ENCODE data around the gene FCHSD2.
A peak's percentile ranks its signal among the peaks of the same experiment; 100 is the strongest.
"Not testable (repeated sequence)": the region's sequence is repeated elsewhere in the genome, so short reads cannot be mapped to it uniquely, and the experiment has no call there.

FCHSD2 gene

DNA sequence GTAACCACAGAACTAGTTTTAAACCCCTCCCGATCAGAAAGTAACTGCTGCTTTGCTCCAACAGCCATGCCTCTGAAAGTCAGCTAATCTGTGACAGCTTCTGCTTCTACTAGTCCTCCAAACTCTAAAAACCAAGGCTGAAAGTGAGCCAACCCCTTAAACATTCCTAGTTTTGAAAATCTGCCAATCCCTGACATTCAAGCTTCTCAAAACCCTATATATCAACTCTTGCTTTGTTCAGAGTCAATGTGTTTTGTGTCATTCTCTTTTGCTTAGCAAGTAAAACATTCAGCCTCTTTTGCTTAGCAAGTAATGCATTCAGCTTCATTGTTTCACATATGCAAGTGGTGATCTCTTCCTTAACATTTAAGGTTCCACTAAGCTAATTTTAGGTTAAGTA lies 271.0 kb downstream of the FCHSD2 start:
- DNase-seq (ENCODE audit: low read depth in 2 of 2), result peak; percentile 60 to 70

DNA sequence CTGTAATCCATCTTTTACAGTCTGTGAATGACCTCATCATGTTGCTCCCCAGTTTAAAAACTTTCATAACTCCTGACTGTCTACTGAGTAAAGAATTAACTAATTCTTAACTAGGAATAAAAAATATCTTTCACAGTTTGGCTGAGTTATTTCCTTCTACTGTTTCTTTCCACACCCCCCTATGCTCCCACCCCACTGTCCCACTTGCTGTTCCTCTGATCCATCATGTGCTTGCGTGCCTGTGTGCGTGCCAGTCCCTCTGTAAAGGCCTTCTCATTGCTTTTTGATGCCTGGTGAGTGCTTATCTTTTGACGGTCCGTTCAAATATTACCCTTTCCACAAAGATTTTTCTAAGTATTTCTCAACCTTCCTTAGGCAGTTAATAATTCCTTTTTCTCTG lies 272.3 kb downstream of the FCHSD2 start:
- DNase-seq (ENCODE audit: low read depth in 2 of 2), result no peak

DNA sequence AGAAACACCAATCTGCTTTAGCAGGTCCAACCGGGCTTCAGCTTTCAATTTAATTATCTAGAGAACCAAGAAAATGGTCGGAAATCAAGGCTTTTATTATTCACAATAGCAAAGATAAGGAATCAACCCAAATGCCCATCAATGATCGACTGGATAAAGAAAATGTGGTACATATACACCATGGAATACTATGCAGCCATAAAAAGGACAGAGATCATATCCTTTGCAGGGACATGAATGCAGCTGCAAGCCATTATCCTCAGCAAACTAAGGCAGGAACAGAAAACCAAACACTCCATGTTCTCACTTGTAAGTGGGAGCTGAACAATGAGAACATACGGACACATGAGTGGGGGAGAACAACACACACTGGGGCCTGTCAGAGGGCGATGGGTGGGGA lies 274.1 kb downstream of the FCHSD2 start:
- DNase-seq (ENCODE audit: low read depth in 2 of 2), result no peak

DNA sequence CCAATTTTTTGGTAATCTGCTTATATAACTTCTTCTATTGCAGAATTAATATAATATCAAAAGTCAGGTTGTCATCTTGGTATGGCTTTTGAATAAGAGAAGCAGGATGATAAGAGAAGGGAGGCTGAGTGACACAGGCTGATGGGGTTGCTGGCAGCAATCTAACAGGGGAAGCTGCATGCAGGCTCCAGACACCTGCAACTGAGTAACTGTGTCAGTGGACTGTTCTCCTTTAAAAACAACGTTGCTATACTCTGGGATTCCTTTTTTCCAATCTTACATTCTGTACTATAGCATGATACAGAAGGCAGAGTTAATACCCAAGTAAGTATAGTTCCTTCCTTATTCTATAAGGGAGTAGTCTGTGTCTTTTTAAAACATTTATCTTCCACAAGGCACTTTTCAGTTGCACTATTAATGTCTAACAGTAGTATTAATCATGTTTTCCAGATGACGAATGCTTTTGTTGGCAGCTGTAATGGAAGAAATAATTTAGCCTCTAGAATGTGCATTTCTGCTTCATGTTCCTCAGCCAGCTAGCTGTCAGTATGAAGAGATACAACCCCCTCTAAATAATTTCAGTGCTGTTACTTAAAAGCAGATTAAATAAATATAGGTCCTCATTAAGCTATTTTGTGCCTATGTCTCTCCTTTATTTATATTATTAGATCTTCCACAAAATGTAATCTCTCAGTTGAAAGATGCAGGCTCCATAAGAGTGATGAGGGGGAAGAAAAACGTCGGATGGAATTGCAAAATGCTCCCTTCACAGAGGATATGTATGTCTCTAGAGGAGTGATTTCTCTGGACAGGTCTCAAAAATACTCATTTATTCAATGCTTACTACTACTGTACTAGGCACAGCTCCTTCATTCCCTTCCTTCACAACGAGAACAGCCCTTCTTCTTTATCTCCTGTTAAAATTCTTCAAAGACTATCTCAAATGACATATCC lies 277.1 kb downstream of the FCHSD2 start:
- DNase-seq (ENCODE audit: low read depth in 2 of 2), result peak; percentile 70 to 74

DNA sequence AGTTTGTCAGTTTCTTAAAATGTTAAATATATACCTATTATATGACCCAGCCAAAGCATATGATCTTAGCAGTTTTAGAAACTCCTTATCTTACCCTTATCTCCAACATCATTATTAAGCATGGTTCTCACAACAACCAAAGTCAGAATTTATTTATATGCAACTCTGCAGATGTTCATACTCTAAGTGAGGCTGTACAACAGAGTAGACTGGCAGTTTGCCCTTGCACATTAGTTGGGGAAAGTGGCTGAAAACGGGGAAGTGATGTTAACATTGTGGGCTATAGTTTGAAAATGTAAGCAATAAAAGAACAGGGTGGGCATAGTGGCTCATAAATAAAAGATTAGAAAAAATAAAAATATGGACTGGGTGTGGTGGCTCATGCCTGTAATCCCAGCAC lies 278.2 kb downstream of the FCHSD2 start:
- no peak for DNase-seq (ENCODE audit: low read depth in 2 of 2)

DNA sequence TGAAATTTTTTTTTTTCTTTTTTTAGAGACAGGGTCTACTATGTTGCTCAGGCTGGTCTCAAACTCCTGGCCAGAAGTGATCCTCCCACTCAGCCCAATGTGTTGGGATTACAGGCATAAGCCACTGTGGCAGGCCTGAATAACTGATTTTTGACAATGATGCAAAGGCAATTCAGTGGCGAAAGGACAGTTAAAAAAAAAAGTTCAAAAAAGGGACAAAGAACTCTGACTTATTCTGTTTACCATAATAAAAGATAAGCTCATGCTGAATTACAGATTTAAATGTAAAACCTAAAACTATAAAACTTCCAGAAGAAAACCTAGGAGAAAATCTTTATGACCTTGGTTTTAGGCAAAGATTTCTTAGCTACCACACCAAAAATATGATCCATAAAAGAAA lies 279.0 kb downstream of the FCHSD2 start:
- DNase-seq (ENCODE audit: low read depth in 2 of 2), result no peak

DNA sequence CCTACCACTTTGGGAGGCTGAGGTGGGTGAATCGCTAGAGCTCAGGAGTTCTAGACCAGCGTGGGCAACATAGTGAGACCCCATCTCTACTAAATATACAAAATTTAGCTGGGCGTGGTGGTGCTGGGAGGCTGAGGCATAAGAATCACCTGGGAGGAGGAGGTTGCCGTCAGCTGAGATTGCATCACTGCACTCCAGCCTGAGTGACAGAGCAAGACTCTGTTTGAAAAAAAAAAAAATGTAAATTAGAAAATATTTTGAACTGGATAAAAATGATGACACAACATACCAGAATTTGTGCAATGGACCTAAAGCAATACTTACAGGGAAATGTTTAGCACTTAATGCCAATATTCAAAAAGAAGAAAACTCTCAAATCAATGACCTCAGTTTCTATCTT lies 281.5 kb downstream of the FCHSD2 start:
- no peak for DNase-seq (ENCODE audit: low read depth in 2 of 2)

DNA sequence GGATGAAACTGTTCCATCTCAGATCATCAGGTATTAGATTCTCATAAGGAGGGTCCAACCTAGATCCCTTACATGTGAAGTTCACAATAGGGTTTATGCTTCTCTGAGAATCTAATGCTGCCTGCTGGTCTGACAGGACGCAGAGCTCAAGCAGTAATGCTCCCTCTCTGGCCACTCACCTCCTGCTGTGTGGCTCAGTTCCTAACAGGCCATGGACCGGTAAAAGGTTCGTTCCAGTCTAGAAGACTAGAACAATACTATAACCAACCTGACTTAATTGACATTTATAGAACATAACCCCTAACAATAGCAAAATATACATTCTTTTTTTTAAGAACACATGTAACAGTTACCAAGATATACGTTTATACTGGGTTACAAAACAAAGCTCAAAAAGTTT lies 282.1 kb downstream of the FCHSD2 start:
- DNase-seq (ENCODE audit: low read depth in 2 of 2), result no peak

DNA sequence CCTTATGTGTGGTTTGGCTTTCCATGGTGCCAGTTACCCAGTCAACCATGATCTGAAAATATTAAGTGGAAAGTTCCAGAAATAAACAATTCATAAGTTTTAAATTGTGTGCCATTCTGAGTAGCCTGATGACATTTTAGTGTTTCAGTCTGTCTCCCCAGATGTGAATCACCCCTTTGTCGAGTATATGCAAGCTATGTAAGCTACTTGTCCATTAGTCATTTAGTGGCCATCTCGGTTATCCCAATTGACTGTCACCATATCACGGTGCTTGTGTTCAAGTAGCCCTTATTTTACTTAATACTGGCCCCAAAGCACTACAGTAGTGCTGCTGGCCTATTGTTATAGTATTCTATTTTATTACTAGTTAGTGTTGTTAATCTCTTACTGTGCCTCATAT lies 283.0 kb downstream of the FCHSD2 start:
- DNase-seq (ENCODE audit: low read depth in 2 of 2), result no peak

DNA sequence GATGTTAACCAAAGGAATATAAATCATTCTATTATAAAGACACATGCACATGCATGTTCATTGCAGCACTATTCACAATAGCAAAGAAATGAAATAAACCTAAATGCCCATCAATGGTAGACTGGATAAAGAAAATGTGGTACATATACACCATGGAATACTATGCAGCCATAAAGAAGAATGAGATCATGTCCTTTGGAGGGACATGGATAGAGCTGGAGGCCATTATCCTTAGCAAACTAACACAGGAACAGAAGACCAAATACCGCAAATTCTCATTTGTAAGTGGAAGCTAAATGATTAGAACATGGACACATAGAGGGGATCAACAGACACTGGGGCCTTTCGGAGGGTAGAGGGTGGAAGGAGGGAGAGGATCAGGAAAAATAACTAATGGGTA lies 283.9 kb downstream of the FCHSD2 start:
- DNase-seq (ENCODE audit: low read depth in 2 of 2), result not testable (repeated sequence)

DNA sequence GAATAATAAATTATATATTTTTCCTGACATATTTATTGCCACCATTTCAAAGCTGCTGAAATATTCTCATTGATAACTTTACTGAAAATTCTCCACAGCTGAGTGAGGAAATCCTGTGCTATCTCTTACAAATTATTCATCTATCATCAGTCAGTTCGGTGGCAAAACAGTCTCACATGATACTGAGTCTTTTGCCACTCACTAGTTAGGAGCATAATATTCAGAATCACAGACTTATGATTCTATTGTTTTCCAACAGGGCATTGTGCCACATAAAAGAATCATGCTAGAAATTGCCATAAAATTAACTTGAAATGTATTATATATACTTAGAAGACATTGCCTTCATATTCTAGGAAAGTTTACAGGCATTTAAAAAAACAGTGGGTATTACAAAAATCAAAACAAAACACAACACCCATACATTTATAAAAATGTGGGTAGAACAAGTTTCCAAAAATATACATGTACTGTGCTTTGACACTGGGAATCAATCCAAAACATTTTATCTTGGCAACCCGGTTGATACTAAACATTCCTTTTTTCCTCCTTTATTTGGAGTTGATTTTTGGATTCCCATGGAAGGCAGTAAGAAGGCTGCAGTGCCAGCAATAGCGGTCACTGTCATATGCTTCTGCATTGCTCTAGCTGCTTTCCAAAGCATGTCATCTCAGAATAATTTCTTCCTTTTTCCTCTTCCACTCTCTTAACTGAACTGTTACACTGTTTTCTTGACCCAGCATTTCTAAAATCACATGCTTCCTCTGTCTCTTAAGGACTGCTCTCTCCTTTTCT lies 285.4 kb downstream of the FCHSD2 start:
- DNase-seq (ENCODE audit: low read depth in 2 of 2), result no peak

DNA sequence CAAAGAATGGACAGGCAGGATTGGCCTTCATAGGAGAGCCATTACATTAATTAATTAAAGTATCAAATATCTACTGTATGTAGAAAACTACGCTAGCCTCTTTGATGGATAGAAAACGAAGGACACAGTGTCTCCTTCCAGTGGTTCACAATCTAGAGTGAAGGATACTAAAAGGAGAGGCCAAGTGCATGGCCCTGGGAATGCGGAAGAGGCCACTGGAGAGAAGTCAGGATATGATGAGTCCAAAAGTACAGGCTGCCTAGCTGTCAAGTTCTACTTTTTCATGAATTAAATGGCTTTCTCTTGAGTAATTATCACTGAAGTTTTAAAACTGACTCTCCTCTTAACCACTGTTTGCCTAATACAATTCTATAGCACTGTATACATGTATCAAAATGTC lies 286.1 kb downstream of the FCHSD2 start:
- DNase-seq (ENCODE audit: low read depth in 2 of 2), result no peak

DNA sequence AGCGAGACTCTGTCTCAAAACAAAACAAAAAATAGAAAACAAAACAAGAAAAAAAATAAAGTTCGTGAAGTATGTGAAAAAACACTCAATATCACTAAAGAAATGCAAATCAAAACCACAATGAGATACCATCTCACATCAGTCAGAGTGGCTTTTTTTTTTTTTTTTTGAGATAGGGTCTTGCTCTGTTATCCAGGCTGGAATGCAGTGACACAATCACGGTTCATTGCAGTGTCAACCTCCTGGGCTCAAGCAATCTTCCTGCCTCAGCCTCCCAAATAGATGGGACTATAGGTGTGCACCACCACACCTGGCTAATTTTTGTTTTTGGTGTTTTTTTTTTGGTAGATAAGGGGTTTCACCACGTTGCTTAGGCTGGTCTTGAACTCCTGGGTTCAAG lies 290.4 kb downstream of the FCHSD2 start:
- no peak for DNase-seq (ENCODE audit: low read depth in 2 of 2)

DNA sequence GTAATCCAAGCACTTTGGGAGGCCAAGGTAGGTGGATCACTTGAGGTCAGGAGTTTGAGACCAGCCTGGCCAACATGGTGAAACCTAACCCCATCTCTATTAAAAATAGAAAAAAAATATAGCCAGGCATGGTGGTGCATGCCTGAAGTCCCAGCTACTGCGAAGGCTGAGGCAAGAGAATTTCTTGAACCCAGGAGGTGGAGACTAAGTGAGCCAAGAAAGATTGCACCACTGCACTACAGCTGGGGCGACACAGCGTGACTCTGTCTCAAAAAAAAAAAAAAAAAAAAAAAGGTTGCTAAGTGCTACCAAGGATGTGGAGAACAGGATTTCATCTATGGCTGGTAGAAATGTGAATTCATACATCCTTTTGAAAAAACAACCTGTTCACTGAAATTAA lies 291.3 kb downstream of the FCHSD2 start:
- no peak for DNase-seq (ENCODE audit: low read depth in 2 of 2)

DNA sequence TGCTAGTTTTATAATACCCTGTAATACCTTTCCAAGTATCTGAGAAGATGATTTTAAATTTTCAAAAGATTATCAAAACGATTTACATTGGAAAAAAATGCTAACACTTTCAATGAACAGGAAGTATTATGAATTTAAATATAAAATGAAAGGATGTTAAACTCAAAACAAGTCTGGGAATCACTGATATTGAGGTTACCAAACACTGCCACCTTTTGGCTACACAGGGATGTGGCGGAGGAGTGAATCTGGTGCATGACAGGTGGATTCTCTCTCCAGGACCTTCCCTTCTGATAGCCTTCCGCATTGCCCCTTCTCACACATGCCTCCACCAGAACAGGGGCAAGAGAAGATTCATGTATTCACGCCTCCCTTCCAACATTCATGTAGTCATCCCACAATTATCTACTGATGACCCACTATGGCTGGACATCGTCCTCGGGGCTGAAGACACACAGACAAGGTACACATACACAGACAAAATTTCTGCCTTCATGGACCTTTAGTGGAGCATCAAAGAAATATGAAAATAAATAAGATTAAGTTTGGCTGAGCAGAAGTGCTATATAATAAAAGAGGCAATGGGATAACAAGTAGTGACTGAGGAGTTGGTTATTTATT lies 293.2 kb downstream of the FCHSD2 start:
- DNase-seq (ENCODE audit: low read depth in 2 of 2), result no peak

DNA sequence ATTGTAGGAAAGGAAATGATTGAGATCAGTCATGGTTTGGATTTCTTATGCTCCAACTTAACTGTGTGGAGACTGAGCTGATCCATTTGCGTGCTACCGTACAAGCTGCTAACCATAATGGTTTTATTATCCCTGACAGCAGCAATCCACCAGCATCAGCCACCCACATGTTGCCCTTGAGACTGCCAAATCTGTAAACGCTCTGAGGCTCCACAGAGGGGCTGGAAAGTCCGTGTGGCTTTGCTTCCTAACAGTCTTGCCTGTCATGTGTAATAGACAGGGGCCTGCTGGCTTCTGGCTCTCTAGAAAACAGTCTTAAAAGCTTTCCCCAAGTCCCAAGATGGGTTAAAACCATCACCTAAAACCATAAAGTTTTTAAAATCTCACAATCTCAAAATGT lies 297.8 kb downstream of the FCHSD2 start:
- peak; percentile 52 to 55 for DNase-seq (ENCODE audit: low read depth in 2 of 2)

DNA sequence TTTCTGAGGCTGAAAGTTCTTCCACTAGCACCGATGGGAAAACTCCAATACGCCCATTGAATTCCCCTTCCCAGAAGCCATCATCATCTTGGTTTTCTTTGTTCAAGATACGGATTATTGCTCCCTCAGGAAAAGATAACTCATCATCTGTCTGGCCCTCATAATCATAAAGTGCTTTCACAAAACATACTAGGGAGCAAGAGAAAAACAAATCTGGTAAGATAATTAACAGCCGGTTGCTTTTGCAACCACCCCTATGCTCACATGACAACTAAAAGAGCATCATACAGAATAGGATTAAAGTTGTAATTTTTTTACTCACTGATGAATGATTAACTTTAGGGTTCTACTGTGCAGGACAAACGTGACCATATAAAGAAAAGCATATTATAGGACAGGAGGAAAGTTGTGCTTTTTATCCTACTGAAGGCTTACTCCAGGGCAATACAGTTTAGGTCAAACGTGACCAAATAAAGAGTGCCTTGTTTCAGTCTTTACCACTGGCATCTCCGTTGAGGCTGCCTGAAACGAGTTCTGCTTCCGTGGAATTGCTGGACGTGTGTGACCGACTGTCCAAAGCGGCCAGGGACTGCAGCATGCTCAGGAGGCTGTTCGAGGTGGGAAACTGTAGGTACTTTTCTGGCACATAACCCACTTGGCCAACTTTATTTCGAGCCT lies 299.3 kb downstream of the FCHSD2 start:
- DNase-seq (ENCODE audit: low read depth in 2 of 2), result no peak

DNA sequence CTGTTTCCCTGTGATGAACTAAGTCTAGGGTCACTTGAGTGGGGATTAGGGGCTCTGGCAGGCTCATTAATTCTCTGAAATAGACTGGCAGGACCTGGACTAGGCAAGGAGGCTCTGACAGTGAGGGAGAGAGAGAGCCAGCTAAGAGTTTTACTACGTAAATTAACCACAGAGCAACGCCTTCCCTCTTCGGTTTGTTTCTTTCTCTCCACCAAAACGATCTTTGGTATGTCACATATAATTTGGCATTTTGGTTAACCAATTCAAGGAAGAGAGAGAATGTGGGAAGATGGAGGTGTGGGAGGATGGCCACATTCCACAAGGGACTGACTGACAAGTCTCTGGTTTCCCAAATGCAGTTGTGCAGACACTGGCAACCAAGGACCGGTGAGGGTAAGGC lies 300.0 kb downstream of the FCHSD2 start:
- DNase-seq (ENCODE audit: low read depth in 2 of 2), result no peak

DNA sequence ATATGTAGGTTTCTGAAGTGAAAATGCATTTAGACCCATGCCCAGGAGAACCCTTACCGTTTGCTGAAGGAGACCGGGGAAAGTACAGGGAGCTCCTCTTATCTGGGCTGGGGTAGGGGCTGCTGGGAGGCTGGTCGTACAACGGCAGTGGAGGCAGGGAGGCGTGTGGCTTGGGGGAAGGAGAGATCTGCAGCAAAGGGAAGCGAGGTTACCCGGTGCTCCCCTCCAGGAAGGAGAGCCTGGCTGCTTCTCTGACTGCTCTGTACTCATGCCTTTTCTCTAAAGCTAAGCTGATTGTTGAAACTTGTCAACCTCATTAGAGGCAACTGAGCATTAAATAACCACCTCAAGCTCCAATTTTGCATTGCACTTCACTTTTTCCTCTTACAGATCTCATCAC lies 300.7 kb downstream of the FCHSD2 start:
- DNase-seq (ENCODE audit: low read depth in 2 of 2), result no peak

DNA sequence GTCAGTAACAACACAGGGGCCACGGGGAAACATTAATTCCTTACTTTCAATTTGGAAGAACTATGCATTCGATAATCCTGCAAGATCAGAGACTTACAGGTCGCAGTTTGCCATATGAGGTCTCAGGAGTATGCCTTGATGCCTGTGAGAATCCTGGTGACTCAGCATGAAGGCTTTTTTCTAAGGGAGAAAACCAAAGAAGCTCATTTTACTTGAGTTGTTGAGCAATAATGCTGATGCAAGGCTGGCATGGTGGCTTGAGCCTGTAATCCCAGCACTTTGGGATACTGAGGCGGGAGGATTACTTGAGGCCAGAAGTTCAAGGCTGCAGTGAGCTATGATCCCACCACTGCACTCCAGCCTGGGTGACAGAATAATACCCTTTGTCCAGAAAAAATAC lies 301.3 kb downstream of the FCHSD2 start:
- DNase-seq (ENCODE audit: low read depth in 2 of 2), result peak; percentile 71 to 76

DNA sequence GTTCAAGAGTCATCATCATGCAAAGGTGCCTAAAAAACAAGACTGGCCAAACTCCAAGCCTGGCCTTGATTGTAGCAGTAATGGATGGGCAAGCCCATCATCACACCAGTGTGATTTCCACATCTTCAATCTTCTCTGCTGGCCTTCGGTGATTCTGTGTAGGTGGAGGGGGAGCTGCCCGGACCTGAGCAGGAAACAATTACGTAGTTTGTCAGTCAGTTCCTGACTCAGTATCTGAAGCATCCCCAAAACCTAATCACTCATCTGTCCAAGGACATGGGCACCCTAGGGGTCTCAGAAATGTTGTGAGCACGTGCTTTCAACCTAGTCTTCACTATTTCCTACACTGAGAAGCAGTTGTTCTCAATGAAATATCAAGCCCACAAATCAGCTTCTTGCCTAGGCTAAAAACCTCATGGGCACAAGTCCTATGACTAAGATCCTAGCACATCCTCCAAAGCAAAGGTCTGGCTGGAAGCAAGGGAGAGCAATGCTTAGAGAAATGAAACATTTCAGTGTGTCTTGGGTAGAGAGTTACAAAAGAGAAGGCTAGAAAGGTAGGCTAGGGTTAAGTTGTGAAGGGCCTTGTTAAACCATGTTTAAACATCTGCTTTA lies 303.3 kb downstream of the FCHSD2 start:
- no peak for DNase-seq (ENCODE audit: low read depth in 2 of 2)

DNA sequence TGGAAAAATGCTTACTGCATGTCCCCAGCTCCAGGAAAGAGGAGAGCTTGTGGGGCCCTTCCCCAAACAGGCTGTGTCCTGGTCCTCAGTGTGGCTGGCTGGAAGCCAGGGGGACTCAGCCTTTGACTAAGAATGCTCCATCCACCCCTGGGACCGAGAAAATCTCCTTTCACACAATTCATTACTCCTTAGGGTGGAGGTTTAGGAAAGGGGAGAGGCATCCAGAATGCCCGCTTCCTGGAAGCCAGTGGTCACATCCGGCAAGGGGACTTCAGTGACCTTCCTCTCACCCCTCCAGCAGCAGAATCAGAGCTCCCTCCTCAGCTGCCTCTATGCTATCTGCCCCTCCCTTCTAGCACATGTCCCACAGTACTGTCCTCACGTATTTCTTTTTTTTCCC lies 306.0 kb downstream of the FCHSD2 start:
- no peak for DNase-seq (ENCODE audit: low read depth in 2 of 2)
